HG03025 (cell line): Measurements from ENCODE around the gene FAM187B.

Experiments
- ATAC-seq: cut with Tn5 transposase; IDR thresholded peaks from one replicate; pipeline ENCODE4 v1.9.1; 2021; ENCODE audit warnings: mild to moderate bottlenecking, moderate library complexity; ENCODE audit not compliant: unreplicated experiment, low FRiP score

FAM187B gene

GRCh38 chr19:35184884-35185283 is 43.7 kb downstream of the FAM187B start:
- ATAC-seq = no peak

- no peak for ATAC-seq
Measured at GRCh38 chr19:35184267-35184666, 44.3 kb downstream of the FAM187B start.

- ATAC-seq = no peak
Measured at GRCh38 chr19:35181387-35181786, 47.2 kb downstream of the FAM187B start.

GRCh38 chr19:35179830-35180229 is 48.7 kb downstream of the FAM187B start:
- no peak for ATAC-seq

- no peak for ATAC-seq
Measured at GRCh38 chr19:35178701-35179100, 49.8 kb downstream of the FAM187B start.

GRCh38 chr19:35177377-35178274 is 50.9 kb downstream of the FAM187B start:
- ATAC-seq = no peak

GRCh38 chr19:35176181-35176570 is 52.4 kb downstream of the FAM187B start:
- ATAC-seq = no peak
